GM18502 (cell line): ENCODE measurements around the gene TLN1.

Experiments used
- ATAC-seq: cut with Tn5 transposase; IDR thresholded peaks from one replicate; pipeline ENCODE4 v1.9.1; 2021; ENCODE audit warnings: mild to moderate bottlenecking; ENCODE audit not compliant: unreplicated experiment, poor library complexity

The TLN1 gene

DNA sequence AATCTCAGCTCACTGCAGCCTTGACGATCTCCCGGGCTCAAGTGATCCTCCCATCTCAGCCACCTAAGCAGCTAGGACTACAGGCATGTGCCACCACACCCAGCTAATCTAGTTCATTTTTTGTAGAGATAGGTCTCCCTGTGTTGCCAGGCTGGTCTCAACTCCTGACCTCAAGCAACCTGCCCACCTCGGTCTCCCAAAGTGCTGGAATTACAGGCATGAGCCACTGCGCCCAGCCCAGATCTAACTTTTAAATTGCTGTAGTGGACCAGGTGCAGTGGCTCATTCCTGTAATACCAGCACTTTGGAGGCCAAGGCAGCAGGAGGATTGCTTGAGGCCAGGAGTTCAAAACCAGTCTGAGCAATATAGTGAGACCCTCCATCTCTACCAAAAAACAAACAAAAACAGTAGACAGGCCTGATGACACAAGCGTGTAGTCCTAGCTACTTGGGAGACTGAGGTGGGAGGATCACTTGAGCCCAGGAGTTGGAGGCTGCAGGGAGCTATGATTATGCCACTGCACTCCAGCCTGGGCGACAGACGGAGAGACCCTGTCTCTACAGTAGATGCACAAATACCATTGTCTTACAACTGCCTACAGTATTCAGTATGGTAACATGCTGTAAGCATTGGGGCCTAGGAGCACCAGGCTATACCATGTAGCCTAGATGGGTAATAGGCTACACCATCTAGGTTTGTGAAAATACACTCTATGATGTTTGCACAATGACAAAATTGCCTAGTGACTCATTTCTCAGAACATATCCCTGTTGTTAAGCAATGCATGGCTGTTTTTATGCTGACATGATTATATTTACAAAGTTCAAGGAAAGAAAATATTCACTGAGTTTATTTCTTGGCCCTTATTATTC lies 79.8 kb downstream of the TLN1 start:
- ATAC-seq, result no peak

GRCh38 chr9:35650341-35651158 lies 81.4 kb downstream of the TLN1 start, which contains the start of gene SIT1:
Gene SIT1, minus strand, starts transcription at chr9:35650931. Its CDS starts 78 bp downstream, at chr9:35650853.
- no peak for ATAC-seq

DNA sequence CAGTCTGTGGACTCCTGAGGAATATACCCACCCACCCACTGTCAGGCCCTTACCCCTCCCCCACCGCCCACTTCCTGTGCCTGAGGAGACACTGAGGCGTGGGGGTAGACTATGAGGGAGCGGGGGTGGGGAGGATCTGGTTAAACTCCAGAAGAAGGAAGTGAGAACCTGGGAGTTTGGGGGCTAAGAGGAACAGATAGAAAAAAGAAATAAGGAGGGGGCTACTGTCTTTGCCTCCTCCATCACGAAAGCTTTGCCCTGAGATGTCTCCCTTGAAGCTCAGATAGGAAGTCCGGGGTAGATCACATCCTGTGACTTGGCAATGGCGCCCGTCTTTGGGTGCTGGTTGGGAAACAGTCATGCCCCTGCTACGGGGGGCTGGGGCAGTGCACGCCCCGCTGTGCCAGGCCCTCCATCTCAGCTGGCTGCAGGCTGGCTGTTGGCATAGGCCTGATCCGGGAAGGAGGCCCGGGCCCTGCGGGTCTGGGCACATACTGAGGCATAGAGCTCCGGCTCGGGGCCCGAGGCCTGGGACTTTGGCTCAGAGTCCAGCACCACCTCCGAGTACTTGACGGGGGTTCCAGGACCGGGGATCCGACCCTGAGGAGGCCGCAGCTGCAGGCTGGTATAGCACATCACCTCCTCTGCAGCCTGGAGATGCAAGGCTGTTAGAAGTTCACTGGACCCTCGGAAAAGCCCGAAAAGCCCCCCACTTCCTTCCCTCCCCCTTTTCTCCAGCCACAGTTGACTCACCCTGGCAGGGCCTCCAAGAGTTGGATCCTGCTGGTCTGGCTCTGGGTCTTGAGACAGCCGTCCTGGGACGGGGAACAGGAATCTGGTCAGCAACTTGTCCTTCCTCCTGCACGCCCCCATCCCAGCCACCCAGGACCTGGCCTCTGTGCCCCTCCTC lies 82.3 kb downstream of the TLN1 start:
- ATAC-seq, result no peak
